Spleen (tissue), 7 donors: ENCODE measurements around the gene PCGF2.

Experiments used
- POLR2AphosphoS5 ChIP-seq, 3 donors: sonication (generic); formaldehyde crosslinking; IDR thresholded peaks; one replicate each; pipeline ENCODE4 v1.5.1; 2017; ENCODE audit warnings: antibody characterized with exemption in 3 of 3
- TF ChIP-seq, protein P1 (sequence below), 11 experiments: fragments of 200-600 bp in 7 of 11; fragments of 450-650 bp in 4 of 11; sonication (generic) in 4 of 11; IDR thresholded peaks in 8 of 11; conservative IDR thresholded peaks in 3 of 11; 1 replicate in 7 of 11; 2 replicates in 4 of 11; pipeline versions ENCODE4 v1.4.0 to v1.8.0; 2016 to 2021; ENCODE audit warnings: antibody characterized with exemption in 11 of 11, inconsistent platforms in 4 of 11, mild to moderate bottlenecking in 1 of 11
- donor health status: DM: no; HTN: no; CAD: no; lungs with moderate emphysema.
- donor health status: DM: no; HTN: no; CAD: no.
- donor health status: DM: no; HTN: no; CAD: no.

GRCh38 chr17:38738007-38738662 lies 10.0 kb downstream of the PCGF2 start:
- TF ChIP-seq POLR2AphosphoS5 (IDR thresholded peaks at IDR 0.05) = no peak
- TF ChIP-seq, protein P1, sequence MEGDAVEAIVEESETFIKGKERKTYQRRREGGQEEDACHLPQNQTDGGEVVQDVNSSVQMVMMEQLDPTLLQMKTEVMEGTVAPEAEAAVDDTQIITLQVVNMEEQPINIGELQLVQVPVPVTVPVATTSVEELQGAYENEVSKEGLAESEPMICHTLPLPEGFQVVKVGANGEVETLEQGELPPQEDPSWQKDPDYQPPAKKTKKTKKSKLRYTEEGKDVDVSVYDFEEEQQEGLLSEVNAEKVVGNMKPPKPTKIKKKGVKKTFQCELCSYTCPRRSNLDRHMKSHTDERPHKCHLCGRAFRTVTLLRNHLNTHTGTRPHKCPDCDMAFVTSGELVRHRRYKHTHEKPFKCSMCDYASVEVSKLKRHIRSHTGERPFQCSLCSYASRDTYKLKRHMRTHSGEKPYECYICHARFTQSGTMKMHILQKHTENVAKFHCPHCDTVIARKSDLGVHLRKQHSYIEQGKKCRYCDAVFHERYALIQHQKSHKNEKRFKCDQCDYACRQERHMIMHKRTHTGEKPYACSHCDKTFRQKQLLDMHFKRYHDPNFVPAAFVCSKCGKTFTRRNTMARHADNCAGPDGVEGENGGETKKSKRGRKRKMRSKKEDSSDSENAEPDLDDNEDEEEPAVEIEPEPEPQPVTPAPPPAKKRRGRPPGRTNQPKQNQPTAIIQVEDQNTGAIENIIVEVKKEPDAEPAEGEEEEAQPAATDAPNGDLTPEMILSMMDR (IDR thresholded peaks at IDR 0.05 in 8 of 11, conservative IDR thresholded peaks at IDR 0.05 in 3 of 11) = no peak
